ENCODE measurements around the gene TRIM10.
"Not testable (repeated sequence)": the region's sequence is repeated elsewhere in the genome, so short reads cannot be mapped to it uniquely, and the experiment has no call there.

TRIM10 gene

GRCh38 chr6:30152910-30153610 is 8.0 kb downstream of the TRIM10 start:
- no peak for DNase-seq

GRCh38 chr6:30152016-30152673 is 8.9 kb downstream of the TRIM10 start:
- DNase-seq = no peak

GRCh38 chr6:30151580-30151979 is 9.4 kb downstream of the TRIM10 start:
- DNase-seq = no peak

DNA sequence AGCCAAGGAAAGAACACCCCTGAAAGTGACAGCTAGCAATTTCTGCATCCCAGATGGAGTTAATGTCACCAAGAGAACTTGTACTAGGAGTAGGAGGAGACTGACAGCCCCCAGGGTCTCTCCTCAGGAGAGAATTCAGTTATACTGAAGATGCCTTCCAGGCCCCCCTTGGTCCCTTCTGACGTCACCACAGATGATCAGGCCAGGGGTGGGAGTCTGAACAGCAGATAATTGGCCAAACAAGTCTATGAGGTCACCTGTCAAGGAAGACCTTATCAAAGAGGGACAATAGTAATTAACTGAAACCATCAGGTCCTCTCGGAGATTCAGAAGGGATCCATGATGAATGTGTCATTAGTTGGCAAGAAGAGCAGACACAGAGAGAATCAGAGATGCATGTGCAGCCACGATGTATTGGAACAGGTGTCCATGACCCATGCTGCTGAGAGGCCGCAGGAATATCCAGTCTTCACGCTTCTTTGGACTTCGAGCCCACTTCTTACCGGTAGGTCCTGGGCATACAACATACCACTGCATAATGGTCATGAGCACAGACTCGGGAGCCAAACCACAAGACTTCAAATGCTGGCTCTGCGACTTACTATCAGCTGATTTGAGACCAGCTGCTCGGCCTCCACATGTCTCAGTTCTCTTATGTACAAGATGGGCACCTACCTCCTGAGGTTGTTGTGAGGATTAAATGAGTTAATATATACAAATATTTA is 10.2 kb downstream of the TRIM10 start:
- no peak for DNase-seq

- DNase-seq = no peak
Measured at GRCh38 chr6:30149858-30150550, 11.0 kb downstream of the TRIM10 start.

- DNase-seq = no peak
Measured at GRCh38 chr6:30149234-30149633, 11.8 kb downstream of the TRIM10 start.

DNA sequence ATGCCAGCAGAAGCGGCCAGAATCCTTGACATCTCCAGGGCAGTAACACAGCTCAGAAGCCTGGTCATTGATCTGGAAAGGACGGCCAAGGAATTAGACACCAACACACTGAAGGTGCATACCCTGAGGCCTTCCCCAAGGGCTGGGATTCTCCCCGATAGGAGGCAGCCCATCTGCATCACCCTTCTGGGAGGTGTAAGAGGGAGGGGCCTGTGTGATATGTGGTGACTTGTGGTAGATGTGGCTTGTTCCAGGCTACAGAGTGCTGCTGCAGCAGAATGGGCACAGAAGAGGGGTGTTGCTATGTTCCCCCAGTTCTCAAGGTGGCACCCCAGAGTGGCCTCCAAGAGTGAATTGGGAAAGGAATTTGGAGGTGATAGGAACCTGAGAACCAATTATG is 13.9 kb downstream of the TRIM10 start:
- no peak for DNase-seq

- no peak for DNase-seq
Measured at GRCh38 chr6:30145818-30146217, 15.2 kb downstream of the TRIM10 start.

GRCh38 chr6:30144811-30145210 is 16.2 kb downstream of the TRIM10 start:
- DNase-seq = no peak

- DNase-seq = no peak
Measured at GRCh38 chr6:30143780-30144179, 17.2 kb downstream of the TRIM10 start.

DNA sequence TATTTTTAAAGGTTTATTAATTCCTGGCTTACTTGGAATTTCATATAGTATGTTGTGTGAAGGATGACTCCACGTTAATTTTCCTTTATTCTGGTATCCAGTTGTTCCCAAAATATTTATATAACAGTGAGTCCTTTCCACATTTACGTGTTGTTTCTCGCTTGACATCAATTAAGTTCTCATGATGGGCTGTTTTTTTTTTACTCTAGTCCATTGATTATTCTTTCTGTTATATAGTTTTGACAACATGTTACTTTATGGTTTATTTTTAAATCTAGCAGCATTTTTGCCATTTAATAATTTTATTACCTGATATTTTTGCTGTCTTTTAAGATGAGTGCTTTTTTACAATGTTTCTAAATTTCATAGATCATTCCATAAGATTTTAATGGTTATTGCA is 18.3 kb downstream of the TRIM10 start:
- no peak for DNase-seq

DNA sequence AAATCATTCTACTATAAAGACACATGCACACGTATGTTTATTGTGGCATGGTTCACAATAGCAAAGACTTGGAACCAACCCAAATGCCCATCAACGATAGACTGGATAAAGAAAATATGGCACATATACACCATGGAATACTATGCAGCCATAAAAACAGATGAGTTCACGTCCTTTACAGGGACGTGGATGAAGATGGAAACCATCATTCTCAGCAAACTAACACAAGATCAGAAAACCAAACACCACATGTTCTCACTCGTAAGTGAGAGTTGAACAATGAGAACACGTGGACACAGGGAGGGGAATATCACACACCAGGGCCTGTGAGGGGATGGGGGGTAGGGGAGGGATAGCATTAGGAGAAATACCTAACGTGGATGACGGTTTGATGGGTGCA is 20.8 kb downstream of the TRIM10 start:
- DNase-seq = not testable (repeated sequence)

DNA sequence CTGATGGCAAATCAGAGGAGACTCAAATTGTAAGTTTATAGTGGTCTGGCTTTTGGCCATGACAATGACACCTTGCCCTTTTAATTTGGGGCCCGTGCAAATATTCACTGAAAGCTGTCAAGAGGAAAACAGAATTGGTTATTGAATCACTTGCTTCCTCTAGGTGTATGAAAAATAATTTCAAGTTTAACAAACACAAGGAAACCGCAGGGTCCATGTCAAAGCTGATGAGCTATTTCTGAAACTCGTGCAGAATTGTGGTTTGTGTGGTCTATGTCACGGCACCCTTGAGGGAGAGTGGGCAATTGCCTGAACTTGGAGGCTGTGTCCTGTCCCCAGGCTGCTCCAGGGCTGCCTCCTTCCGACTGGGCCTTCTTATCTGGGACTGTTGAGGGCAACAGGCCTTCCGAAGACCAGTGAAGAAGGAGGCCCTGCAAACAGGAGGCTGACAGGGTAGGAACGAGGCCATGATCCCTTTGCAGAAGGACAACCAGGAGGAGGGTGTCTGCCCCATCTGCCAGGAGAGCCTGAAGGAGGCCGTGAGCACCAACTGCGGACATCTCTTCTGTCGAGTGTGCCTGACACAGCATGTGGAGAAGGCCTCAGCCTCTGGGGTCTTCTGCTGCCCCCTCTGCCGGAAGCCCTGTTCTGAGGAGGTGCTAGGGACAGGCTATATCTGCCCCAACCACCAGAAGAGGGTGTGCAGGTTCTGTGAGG is 24.3 kb downstream of the TRIM10 start:
- no peak for DNase-seq

GRCh38 chr6:30135757-30136156 is 25.3 kb downstream of the TRIM10 start, which contains the start of gene TRIM40:
Gene TRIM40 (plus strand): TSS chr6:30136140. CDS start chr6:30137037, 897 bp downstream.
- no peak for DNase-seq

GRCh38 chr6:30135147-30135546 is 25.9 kb downstream of the TRIM10 start:
- DNase-seq = no peak

DNA sequence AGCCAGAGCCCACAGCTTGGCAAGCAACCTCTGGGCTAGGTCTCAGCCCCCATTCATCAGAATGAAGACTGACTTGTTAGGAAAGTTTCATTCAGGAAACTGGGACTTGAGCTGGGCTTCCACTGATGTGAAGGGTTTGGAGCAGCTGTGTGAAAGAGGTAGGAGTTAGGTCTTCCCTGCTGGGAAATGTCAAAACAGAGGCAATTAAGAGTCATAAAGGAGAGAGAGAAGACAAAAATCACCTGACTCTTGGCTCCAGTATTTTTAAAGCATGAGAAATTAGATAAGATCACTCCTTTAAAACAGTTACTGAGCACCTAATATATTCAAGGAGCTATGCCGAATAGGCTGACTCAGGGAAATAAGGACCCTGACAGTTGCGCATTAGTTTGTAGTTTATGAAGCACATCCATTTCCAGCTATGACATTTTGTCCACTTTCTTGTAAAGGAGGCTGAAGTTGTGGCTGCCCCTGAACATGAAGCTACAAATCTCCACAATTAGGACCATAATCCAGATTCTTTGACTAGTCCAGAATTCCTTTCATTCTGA is 29.0 kb downstream of the TRIM10 start:
- no peak for DNase-seq

- no peak for DNase-seq
Measured at GRCh38 chr6:30130887-30131862, 29.8 kb downstream of the TRIM10 start.

- DNase-seq = no peak
Measured at GRCh38 chr6:30130179-30130679, 30.8 kb downstream of the TRIM10 start.

- DNase-seq = no peak
Measured at GRCh38 chr6:30129265-30130178, 31.5 kb downstream of the TRIM10 start.
